HG02870 (cell line): Measurements from ENCODE around the gene MAJIN.

Source experiments
- ATAC-seq: cut with Tn5 transposase; IDR thresholded peaks from one replicate; pipeline ENCODE4 v1.9.1; 2021; ENCODE audit warnings: mild to moderate bottlenecking, moderate library complexity; ENCODE audit not compliant: unreplicated experiment

The MAJIN gene

DNA sequence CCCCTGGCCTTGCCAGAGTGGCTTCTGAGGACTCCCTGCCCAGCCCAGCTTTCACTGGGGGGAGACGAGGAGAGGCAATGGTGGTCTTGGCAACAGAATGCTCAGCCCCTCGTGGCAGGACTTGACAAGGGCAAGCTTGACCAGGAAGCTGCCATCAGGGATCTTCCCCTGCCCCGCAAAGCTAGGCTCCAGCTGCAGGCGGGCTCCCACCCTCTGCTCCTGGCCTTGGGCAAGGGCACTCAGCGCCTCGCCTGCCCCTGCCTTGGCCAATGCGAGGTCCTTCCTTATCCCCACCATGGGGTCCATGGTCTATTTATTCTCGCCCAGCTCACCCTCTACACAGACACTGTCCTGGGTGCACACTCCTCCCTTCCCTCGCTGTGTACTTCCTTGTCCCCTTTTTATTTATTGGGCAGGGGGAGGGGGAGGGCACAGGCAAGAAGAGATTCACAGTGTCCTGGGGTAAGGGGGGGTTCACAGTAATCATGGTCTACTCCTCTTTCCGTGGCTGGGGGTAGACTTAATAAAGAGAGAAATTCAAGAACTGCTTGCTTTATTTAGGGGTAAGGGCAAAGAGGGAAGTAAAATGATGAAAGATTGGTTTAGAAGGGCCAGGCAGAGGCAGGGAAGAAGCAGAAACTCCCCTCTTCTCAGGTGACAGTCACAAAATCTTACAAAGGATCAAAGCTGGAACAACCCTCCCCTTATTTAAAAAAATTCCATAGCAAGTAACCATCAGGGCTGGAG, 37.8 kb downstream of the MAJIN start:
- no peak for ATAC-seq

DNA sequence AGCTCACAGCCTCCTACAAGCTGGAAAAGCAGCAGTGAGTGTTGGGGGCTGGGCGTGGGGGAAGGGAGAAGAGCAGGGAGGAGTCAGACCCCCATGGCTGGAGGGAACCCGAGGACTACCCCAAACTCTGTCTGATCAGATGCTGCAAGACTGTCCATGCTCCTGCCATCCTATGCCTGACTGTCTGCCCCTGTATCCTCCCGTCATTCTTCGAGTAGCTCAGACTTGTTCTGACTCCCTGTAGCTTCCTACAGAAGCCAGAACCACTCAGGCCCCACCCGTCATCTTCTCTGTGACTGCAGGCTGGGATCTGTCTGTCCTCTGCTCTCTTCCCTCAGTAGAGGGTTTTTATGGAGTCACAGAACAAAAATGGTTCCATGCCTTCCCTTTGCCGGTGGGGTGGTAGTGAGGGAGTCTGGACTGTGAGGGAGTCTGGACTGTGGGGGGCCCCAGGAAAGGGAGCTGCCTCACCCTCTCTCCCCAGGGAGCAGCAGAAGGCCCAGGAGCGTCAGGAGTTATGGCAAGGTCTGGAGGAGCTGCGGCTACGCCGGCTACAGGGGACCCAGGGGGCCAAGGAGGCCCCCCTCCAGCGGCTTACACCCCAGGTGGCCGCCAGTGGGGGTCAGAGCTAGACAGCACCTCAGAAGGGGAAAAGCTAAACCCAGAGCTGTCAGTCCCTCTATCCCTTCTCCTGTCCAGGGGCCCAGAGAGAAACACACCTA, 38.5 kb downstream of the MAJIN start:
- no peak for ATAC-seq

DNA sequence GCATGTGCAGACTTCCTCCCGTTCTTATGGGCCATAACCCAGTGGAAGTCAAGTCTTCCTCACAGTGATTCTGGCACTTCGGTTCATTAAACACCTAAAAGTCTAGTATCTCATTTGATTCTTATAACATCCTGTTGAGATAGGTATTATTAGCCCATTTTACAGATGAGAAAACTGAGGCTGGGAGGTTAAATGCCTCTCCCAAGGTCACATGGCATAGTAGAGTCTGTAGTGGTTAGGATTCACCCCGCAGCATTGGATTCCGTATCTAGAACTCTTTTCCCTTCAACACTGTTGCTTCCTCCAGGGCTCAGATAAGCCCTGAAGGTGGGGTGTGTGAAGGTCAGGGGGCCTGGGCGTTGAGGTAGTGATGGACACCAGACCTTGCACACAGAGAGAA, 39.6 kb downstream of the MAJIN start:
- no peak for ATAC-seq

DNA sequence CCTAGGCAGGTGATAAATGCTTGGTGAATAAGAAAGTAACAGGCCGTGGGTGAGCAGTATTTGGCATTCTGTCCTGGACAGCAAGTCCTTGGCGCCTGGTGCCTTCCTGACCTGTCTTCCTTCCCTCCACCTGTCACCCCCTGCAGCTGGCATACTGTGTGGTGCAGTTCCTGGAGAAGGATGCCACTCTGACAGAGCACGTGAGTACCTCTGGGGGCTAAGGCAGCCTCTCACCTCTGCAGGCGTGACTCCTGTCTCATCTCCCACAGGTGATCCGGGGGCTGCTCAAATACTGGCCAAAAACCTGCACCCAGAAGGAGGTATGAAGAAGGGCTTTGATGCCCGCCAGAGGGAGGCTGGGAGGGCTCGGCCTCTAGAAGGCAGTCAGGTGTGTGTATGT, 40.6 kb downstream of the MAJIN start:
- ATAC-seq = no peak

DNA sequence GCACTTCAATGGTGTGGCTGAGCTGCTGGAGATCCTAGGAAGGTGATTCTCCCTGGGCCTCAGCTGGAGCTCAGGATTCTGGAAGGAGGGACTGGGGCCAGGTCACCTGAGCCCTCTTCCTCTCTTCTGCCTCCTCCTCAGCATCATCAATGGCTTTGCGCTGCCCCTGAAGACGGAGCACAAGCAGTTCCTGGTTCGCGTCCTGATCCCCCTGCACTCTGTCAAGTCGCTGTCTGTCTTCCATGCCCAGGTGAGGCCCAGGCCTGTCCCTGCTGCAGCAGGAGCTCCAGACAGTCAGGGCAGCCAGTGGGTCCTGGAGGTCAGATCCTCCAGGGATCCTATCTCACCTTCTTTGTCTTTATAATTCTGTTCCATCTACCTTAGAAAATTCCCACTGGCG, 41.6 kb downstream of the MAJIN start:
- ATAC-seq = no peak

DNA sequence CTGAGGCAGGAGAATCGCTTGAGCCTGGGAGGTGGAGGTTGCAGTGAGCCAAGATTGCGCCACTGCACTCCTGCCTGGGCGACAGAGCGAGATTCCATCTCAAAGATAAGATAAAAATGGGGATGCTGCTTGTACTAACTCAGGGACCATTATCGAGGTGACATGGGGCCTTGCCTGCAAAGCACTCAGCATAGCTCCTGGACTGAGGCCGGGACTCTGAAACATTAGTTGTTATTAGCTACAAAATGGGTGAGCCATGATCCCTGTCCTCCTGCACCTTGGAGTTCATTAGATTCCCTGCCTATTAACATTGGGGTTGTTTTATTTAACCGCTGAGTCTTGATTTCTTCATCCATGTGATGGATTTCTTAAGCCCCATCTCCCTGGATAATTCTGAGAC, 42.3 kb downstream of the MAJIN start:
- no peak for ATAC-seq

DNA sequence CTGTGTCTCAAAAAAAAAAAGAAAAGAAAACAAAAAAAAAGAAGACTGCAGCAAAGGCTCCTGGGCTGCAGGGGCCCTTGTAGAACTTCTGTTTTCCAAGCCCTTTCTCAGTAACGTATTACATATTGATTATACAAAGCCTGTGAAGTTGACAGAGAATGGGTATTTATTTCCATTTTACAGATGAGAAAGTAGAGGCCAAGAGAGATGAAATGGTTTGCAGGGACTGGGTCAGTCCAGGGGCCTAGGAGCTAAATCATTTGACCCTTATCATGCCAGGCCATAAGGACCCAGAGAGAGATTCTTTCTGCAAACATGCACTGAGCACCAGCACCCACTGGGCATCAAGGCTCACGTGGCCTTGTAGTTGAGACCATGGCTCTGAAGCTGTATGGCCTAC, 43.0 kb downstream of the MAJIN start:
- no peak for ATAC-seq

DNA sequence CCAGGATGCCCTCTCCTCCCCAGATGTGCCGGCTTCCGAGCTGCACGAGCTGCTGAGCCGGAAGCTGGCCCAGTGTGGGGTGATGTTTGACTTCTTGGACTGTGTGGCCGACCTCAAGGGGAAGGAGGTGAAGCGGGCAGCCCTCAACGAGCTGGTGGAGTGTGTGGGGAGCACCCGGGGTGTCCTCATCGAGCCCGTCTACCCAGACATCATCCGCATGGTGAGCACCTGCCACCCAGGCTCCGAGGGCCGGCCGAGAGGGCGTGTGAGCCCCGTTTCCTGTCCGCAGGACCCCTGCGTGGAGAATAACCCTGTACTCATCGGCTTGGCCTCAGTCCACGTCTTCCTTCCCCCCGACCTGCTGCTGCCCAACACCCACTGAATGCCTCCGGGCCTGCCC, 45.2 kb downstream of the MAJIN start:
- no peak for ATAC-seq

DNA sequence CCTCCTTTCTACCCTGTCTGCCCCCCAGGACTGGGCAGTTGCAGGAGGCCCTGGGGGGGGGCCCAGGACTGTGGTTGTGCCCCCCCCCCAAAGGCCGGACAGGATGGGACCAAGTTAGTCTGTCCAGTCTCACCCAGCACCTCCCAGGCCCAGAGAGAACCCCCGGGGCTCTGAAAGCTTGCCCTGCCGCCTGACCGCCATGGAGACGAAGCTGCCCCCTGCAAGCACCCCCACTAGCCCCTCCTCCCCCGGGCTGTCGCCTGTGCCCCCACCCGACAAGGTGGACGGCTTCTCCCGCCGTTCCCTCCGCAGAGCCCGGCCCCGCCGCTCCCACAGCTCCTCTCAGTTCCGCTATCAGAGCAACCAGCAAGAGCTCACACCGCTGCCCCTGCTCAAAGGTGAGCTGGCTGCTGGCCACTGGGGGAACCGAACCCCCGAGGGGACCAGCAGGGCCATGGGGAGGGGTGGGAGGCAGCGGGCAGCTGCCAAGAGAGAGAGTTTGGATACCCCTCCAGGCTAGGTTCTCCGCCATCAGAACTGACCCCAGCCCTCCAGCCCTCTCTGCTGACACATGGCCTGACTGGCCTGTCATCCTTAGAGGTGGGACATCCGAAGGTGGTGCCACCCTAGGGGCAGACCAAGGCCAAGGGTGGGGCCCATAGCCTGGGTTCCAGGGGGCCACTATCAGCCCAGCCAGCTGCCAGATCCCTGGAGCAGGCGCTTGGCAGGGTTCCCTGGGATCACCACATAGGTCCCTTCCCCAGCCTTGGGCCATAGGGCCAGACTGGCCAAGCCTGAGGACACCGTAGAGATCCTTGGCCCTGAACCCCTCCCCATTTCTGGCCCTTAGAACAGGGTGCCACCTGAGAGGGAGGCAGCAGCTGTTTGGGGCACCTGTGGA, 46.1 kb downstream of the MAJIN start:
- ATAC-seq = no peak

DNA sequence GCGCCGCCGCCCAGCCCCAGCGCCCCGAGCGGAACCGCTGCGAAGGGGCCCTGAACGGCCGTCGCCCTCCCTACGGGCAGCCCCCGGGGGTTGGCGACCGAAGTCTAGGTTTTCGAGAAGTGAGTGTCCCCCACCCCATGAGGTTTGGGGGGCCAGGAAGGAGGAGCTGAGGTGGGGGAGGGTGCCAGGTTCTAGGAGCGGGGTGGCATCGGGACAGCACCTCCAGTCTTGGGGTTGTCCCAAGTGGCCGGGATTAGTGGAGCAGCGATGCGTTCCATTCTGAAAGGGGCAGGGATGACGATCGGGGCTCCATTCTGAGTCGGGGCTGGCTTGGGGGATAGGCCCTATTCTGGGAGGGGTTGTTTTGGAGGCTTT, 47.0 kb downstream of the MAJIN start:
- no peak for ATAC-seq

DNA sequence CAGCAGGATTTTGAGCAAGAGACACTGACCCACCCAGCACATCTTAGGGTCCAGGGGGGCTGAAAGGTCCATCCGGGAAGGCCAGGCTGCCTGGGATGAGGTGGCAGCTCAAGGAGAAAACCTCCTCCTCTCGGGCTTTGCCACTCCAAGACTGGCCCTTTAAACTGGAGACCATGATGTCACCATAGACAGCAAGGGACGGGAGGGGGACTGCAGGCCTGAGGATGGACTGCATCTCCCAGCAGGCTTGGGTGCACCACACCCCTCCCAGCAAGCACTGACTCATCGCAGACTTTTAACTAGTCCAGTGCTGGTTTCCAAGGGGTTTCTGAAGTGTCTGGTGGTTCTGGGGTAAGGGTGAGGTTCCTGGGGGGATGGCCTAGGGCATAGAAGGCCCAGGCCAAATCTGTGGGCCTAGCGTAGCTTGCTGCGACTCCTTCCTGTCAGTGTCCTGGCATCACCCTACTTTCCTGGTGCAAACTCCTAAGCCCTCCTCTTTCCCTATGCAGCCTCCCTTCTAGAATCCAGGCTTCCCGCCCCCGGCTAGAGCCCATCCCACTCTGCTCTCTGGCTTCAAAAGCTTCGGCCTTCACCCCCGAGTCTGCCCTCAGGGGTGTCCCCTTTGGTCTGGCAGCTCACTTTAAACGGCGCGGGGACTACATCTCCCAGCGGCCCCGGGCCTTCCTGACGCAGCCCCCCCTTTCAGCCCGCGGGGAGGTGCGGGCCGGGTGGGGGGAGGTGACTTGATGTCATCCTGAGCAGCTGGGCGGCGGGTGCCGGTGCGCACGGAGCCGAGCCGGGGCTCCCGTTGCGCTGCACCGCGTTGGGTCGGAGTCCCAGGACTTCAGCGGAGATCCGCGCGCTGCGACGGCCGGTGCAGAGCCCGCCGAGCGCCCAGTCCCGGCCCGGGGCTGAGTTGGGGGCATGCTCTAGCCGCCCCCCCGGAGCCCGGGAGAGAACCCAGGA, 47.7 kb downstream of the MAJIN start, which contains the start of gene PPP2R5B:
Gene PPP2R5B, plus strand, starts transcription at position 746 of the 966 bp plus-strand sequence. CDS start 1,046 bp downstream, outside the sequence.
- ATAC-seq = peak; percentile 88

DNA sequence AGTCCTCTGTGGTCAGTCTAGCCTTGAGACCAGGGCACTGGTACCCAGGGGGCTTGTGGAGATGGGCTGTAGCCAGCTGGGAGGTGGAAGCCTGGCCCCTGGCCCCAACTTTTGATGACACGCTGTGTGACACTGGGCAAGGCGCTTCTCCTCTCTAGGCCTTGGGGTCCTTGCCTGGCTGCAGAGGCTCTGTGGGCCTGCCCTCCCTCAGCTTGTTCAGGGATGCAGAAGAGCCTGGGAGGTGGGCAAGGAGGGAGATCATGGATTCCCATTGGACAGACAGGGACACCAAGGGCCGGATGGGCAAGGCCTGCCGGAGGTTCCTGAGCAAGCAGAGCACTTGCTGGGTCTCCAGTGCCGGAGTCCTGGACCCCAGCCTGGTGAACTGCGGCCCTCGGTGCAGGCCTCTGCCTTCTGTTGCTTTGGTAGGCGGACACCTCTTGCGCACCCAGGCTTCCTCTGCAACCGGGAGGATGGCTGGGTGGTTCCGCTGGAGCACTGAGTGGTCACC, 48.7 kb downstream of the MAJIN start:
- no peak for ATAC-seq

DNA sequence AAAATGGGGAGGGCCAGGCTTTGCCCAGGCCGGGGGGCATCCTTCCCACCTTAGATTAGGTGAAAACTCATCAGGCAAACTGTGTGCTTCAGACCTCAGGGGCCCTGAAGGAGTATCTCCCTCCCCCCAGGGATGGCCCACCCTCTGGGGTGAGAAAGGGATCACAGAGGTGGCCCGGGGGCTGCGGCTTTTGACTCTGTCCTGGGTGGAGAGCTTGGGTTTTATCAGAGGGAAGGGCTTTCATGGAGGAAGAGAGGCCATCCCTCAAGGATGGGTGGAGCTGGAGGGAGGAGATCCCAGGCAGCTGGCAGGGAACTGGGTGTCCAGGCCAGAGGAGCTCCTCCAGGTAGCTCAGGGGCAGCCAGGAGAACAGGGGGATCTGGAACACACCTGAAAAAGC, 50.5 kb downstream of the MAJIN start:
- ATAC-seq = no peak

DNA sequence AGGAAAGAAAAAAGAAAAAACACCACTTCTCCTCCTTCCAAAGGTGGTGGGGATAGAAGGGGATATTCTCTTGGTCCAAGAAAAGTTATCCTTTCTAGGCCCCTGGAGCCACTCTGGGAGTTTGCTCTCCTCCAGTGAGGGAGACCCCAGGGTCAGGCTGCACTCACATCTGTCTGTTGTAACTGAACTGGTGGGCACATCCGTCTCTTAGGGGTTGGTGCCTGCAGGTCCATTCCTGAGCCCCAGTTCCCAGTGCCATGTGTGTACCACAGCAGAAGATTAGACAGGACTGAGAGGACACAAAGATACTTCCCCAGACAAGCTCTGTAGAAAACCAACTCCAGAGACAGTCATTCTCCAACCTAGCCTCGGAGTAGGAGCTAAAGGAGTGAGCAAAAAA, 51.8 kb downstream of the MAJIN start:
- ATAC-seq = no peak

DNA sequence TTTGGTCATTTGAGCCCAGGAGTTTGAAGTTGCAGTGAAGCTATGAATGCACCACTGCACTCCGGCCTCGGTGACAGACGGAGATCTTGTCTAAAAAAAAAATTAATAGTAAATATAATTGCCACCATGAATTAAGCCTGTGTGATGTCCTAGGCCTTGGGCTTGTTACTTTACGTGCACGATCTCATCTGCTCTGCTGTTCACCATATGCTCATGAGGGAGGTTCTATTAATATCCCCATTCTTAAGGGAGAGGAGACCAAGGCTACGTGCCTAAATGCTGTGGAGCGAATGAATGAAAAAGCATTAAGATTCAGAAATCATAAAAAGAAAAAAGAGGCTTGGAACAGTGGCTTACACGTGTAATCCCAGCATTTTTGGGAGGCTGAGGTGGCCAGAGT, 52.3 kb downstream of the MAJIN start:
- ATAC-seq = no peak

DNA sequence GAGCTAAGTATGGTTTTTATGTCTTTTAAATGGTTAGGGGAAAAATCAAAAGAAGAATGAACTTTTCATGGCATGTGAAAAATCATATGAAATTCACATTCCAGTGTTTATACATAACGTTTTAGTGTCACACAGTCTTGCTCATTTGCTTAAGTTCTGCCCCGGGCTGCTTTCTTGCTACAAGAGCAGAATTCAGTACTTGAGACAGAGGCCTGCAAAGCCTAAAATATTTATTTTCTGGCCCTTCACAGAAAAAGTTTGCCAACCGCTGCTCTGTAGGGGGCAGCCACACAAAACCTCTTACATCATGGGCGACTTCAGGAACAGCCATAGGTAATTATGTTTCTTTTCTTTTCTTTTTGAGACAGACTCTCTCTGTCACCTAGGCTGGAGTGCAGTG, 53.9 kb downstream of the MAJIN start:
- no peak for ATAC-seq

DNA sequence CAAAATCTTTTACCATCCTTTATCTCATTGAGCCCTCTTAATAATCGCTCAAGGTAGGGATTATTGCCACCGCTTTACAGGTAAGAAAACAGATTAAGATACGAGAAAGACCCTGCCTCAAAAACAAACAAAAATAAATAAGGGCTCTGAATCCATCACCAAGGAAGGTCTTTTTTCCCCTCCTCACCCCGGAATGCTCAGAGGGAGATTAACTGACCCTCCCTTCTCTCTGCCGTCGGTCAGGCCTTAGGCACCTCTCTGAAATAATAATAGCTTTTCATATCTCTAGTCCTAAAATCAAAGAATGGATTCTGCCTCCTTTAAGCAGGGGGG, 54.3 kb downstream of the MAJIN start:
- no peak for ATAC-seq

DNA sequence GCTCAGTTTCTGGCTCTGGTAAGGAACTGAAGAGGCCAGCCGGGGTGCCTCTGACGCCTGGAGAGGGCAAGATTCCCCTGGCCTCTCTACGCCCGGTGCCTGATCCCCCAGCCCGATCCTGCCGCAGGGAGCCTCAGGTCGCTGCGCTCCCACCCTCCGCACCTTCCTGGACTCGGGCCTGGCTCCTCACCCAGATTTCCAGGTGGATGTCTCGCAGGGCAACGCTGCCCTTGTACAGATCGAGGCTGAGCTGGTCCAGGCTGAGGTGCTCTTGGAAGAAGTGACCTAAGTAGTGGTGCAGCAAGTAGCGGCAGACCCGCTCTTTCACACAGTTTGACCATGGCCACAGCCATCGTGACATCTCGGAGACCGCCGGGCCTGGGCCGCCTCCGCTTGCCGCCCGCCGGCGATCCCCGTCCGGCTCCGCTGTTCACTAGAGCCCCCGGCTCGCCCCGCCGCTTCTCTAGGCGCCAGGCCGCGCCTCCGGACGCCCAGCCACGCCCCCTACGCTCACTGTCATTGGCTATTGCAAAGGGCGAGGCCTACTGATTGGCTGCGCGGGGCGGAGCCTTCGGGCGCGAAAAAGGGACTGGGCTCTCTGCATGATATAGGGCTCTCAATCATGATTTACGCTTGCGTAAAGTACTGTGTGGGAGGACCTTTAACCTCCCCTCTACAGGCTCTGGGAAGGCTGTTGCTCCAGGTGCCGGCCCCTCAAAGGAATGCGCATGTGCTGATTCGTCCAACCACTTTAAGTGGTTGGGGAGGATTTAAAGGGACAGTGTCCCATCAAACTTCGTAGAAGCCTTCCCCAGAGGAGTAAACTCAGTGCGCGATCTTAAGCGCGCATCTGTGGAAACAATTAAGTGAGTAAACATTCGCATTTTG, 54.9 kb downstream of the MAJIN start, which contains the start of gene ATG2A:
Gene ATG2A, minus strand, starts transcription at position 435 of the 888 bp plus-strand sequence. Its CDS starts 74 bp downstream, at position 361.
- peak; percentile 95 for ATAC-seq
